ENCODE measurements around the gene PSRC1.

Gene PSRC1

DNA sequence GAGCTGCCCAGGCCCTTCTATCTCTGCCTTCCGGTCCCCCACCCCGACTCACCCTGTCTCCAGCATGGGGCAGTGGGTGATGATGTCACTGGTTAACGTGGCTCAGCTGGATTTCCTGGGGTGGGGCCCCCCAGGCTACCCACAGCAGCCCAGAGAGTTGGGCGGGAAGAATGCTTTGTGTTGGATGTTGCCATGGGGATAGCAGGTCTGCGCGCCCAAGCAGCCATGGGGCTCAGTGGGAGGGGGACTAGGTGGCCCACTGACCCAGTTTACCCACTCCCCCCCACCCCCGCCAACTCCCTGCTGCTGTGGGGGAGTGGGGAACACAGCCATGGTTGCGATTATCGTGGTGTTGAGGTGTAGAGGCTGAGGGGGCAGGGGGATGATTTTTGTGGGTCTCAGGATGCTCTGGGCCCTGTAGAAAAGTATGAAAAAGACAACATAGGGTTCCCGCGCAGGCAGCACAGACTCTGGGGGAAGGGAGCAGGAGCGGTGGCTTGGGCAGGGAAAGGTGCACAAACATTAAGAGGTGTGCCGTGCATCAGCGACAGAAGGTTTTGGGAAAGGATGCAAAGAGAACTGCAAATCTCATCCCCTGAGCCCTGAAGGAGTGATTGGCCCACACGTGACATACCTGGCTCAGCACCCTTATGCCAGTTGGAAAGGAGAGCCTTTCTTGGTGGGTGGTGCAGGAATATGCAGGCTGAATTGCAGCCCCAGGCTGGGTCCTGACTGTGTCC is 25.1 kb downstream of the PSRC1 start:
- H3K27ac ChIP-seq (ENCODE audit: low read length): no peak overlapping the region
- no peak overlapping the region for H3K4me3 ChIP-seq (ENCODE audit: low read length)
- DNase-seq (ENCODE audit: low read depth, low spot score): no peak
- no peaks in the 10 kb centered on the region for H3K9me3 ChIP-seq (ENCODE audit: control insufficient read depth, insufficient read depth, low read length)
- no CpG with 5 or more reads among the region's 15 CpGs for WGBS (ENCODE audit: insufficient coverage, insufficient read length)
- peaks cover 13% of the 10 kb centered on the region for H3K4me1 ChIP-seq (ENCODE audit: control insufficient read depth, insufficient read depth, low read length)
- H3K27me3 ChIP-seq (ENCODE audit: control insufficient read depth, insufficient read depth, low read length): no peaks in the 10 kb centered on the region
- H3K36me3 ChIP-seq (ENCODE audit: control insufficient read depth, insufficient read depth, low read length): peaks cover 15% of the 10 kb centered on the region

DNA sequence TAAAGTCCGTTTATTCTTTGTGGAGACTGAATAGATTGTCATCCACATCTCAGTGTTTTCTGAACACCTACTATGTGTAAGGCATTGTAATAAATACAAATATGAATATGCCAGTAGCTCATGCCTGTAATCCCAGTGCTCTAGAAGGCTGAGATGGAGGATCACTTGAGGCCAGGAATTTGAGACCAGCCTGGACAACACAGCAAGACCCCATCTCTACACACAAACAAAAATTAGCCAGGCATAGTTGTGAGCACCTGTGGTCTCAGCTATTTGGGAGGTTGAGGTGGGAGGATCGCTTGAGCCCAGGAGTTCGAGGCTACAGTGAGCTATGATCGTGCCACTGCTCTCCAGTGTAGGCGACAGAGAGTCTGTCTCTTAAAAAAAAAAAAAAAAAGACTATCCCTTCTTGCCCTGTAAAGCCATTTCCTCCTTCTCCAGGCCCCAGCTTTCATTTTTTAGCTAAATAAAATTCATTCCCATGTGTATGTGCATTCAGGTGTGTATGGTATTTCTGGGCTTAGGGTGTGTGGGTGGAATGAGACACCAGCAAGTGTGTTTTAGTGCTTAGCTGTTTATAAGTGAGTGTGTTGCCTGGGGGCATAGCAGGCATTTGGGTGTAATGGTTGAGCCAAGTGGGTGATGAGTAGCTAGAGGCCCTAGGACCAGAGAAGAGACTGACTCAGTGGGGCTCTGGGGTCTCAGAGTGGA is 25.8 kb downstream of the PSRC1 start:
- WGBS (ENCODE audit: insufficient coverage, insufficient read length): no CpG with 5 or more reads among the region's 5 CpGs
- Histone ChIP-seq H3K4me3 (ENCODE audit: low read length) (no peak overlapping the region), H3K4me1 (ENCODE audit: control insufficient read depth, insufficient read depth, low read length) (peaks cover 13% of the 10 kb centered on the region), H3K27me3 (ENCODE audit: control insufficient read depth, insufficient read depth, low read length) (no peaks in the 10 kb centered on the region), H3K9me3 (ENCODE audit: control insufficient read depth, insufficient read depth, low read length) (no peaks in the 10 kb centered on the region), H3K27ac (ENCODE audit: low read length) (no peak overlapping the region), H3K36me3 (ENCODE audit: control insufficient read depth, insufficient read depth, low read length) (peaks cover 15% of the 10 kb centered on the region)
- no peak for DNase-seq (ENCODE audit: low read depth, low spot score)

DNA sequence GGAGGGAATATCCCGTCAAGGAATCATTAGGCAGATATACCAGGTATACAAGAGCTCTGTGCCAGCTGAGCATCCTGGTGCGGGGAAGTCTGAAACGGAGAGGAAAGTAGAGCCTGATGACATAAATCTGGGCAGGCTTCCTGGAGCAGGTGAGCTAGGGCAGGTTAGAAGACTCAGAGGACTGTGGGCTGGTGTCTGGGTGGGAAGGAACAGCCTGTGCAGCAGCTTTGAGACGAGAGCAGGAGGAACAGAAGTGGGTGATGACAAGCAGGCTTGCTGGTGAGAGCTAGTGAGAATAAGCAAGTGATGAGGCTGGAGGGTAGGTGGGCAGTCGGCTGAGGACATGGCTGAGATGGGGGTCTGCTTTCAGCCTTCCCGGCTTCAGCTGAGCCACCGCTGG is 26.9 kb downstream of the PSRC1 start:
- H3K4me3 ChIP-seq (ENCODE audit: low read length): no peak overlapping the region
- peaks cover 9% of the 10 kb centered on the region; the same call in 1 of the 2 replicates for H3K36me3 ChIP-seq (ENCODE audit: control insufficient read depth, insufficient read depth, low read length)
- WGBS (ENCODE audit: insufficient coverage, insufficient read length): no CpG with 5 or more reads among the region's 7 CpGs
- DNase-seq (ENCODE audit: low read depth, low spot score): no peak
- H3K9me3 ChIP-seq (ENCODE audit: control insufficient read depth, insufficient read depth, low read length): no peaks in the 10 kb centered on the region
- H3K27ac ChIP-seq (ENCODE audit: low read length): no peak overlapping the region
- H3K27me3 ChIP-seq (ENCODE audit: control insufficient read depth, insufficient read depth, low read length): no peaks in the 10 kb centered on the region
- H3K4me1 ChIP-seq (ENCODE audit: control insufficient read depth, insufficient read depth, low read length): peaks cover 13% of the 10 kb centered on the region

DNA sequence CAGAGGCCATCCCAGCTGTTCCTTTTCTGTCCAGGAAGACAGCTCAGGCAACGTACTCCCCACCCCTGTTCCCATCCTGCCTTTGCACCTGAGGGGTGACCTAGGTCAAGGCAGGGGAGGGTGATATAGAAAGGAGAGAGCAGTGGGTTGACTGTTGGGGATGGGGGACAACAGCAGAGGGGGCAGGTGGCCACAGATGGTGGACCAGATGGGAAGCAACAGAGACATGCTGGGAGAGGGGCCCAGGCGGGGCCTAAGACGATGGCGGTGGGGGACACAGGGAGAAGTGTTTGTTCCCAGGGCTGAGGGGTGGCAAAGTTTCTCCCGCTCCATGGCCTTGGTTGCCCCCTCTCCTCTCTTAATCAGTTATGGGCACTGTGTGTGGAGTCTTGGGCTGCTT is 27.3 kb downstream of the PSRC1 start:
- Histone ChIP-seq H3K36me3 (ENCODE audit: control insufficient read depth, insufficient read depth, low read length) (peaks cover 7% of the 10 kb centered on the region; the same call in 1 of the 2 replicates), H3K27me3 (ENCODE audit: control insufficient read depth, insufficient read depth, low read length) (no peaks in the 10 kb centered on the region), H3K27ac (ENCODE audit: low read length) (no peak overlapping the region), H3K4me1 (ENCODE audit: control insufficient read depth, insufficient read depth, low read length) (peaks cover 13% of the 10 kb centered on the region), H3K4me3 (ENCODE audit: low read length) (no peak overlapping the region), H3K9me3 (ENCODE audit: control insufficient read depth, insufficient read depth, low read length) (no peaks in the 10 kb centered on the region)
- no peak for DNase-seq (ENCODE audit: low read depth, low spot score)
- WGBS (ENCODE audit: insufficient coverage, insufficient read length): no CpG with 5 or more reads among the region's 5 CpGs

DNA sequence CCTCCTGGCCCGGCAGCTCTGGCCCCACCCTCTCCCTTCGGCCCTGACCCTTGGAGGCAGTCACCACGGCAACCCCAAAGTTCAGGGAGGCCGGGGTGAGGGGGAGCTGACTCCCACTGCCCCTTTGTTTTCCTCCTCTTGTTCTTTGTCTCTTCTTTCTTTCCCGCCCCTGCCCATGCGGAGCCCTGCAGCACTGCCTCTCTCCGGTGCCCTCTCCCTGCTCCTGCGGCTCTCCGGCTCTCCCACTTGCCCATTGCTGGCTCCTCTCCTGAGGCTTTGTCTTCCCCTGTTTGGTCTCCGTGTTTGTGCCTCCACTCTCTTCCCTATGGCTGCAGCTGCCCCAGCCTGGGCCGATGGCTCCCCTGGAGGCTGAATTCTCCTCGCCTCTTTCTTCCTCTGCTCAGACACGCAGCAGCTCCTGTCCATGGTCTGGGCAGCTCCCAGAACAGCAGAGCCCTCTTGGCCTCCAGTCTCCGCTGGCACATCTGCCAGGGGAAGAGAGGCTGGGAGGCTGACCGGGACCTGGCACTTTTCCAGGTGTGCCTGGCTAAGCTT is 27.8 kb downstream of the PSRC1 start:
- H3K27me3 ChIP-seq (ENCODE audit: control insufficient read depth, insufficient read depth, low read length): 0 out of 2 replicates have a peak, but pooled peaks cover 4% of the 10 kb centered on the region

DNA sequence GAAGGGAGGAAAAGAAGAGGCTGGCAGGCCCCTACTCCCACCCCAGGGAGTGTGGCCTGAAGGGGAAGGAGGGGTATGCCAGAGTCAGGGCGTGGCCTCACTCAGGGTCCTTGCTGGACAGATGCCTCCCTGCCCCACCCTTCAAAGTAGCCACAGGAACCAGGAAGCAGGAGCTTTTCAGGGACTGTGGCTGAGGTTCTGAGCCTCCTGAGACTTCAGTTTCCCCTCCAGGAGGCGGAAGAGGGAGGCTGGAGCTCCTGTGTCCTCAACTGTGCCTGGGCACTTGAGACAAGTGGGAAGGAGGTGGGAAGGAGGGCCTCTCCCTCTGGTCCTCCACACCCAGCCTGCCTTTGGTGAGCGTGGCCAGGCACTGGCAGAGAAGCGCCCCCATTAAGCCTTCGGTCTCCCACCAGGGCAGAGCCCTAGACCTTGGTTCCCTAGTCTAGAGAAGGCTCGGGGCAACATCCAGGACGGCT is 28.3 kb downstream of the PSRC1 start:
- Histone ChIP-seq H3K9me3 (ENCODE audit: control insufficient read depth, insufficient read depth, low read length) (no peaks in the 10 kb centered on the region), H3K27ac (ENCODE audit: low read length) (no peak overlapping the region), H3K27me3 (ENCODE audit: control insufficient read depth, insufficient read depth, low read length) (0 out of 2 replicates have a peak, but pooled peaks cover 5% of the 10 kb centered on the region), H3K36me3 (ENCODE audit: control insufficient read depth, insufficient read depth, low read length) (peaks cover 7% of the 10 kb centered on the region; the same call in 1 of the 2 replicates), H3K4me1 (ENCODE audit: control insufficient read depth, insufficient read depth, low read length) (peaks cover 15% of the 10 kb centered on the region), H3K4me3 (ENCODE audit: low read length) (no peak overlapping the region)
- WGBS (ENCODE audit: insufficient coverage, insufficient read length): no CpG with 5 or more reads among the region's 7 CpGs
- no peak for DNase-seq (ENCODE audit: low read depth, low spot score)

More for the DNA sequence above, 27.8 kb downstream of the PSRC1 start:
- Histone ChIP-seq H3K36me3 (ENCODE audit: control insufficient read depth, insufficient read depth, low read length) (peaks cover 7% of the 10 kb centered on the region; the same call in 1 of the 2 replicates), H3K4me3 (ENCODE audit: low read length) (no peak overlapping the region), H3K27ac (ENCODE audit: low read length) (no peak overlapping the region), H3K9me3 (ENCODE audit: control insufficient read depth, insufficient read depth, low read length) (no peaks in the 10 kb centered on the region), H3K4me1 (ENCODE audit: control insufficient read depth, insufficient read depth, low read length) (peaks cover 16% of the 10 kb centered on the region)
- no CpG with 5 or more reads among the region's 15 CpGs for WGBS (ENCODE audit: insufficient coverage, insufficient read length)
- DNase-seq (ENCODE audit: low read depth, low spot score): no peak

DNA sequence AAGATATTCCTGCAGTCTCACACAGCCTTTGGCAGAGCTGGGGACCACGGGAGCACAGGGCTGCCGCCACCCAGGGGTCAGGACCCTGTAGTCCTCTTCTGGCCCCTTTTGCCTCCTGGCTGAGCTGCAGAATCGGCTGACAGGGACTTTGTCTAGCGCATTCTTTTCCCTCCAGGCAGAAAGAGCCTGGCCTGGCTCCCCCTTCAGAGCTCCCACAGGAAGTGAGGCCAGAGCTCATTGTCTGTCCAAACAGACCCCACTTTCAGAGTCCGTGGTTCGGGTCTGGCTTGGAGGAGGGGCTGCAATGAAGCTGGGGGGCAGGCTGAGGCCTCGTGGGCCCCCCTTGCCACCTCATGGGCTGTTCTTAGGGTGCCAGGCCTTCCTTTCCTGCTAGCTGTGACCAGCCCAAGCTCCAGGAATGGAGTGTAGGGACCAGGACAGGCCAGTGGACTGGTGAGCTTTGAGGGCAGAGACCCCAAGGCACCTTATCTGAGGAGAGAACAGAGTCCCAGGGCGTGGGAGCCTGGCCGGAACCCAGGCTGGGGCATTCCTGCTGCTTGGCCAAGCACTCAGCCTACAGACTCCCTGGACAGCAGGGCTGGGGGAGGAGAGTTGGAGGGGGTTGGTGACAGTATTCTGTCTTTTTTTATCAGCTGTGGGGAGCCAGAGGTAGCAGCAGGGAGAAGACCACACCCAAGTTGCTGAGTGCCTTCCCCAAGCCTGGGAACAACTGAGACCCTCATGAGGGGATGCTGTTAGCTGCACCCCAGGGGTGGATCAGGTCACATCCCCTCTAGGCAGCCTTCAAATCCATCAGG is 28.9 kb downstream of the PSRC1 start:
- 0 out of 2 replicates have a peak, but pooled peaks cover 5% of the 10 kb centered on the region for H3K27me3 ChIP-seq (ENCODE audit: control insufficient read depth, insufficient read depth, low read length)
- no peak overlapping the region for H3K4me3 ChIP-seq (ENCODE audit: low read length)
- H3K9me3 ChIP-seq (ENCODE audit: control insufficient read depth, insufficient read depth, low read length): no peaks in the 10 kb centered on the region
- no CpG with 5 or more reads among the region's 9 CpGs for WGBS (ENCODE audit: insufficient coverage, insufficient read length)
- peaks cover 5% of the 10 kb centered on the region; the same call in 1 of the 2 replicates for H3K36me3 ChIP-seq (ENCODE audit: control insufficient read depth, insufficient read depth, low read length)
- H3K4me1 ChIP-seq (ENCODE audit: control insufficient read depth, insufficient read depth, low read length): peaks cover 15% of the 10 kb centered on the region
- no peak overlapping the region for H3K27ac ChIP-seq (ENCODE audit: low read length)
- DNase-seq (ENCODE audit: low read depth, low spot score): no peak

DNA sequence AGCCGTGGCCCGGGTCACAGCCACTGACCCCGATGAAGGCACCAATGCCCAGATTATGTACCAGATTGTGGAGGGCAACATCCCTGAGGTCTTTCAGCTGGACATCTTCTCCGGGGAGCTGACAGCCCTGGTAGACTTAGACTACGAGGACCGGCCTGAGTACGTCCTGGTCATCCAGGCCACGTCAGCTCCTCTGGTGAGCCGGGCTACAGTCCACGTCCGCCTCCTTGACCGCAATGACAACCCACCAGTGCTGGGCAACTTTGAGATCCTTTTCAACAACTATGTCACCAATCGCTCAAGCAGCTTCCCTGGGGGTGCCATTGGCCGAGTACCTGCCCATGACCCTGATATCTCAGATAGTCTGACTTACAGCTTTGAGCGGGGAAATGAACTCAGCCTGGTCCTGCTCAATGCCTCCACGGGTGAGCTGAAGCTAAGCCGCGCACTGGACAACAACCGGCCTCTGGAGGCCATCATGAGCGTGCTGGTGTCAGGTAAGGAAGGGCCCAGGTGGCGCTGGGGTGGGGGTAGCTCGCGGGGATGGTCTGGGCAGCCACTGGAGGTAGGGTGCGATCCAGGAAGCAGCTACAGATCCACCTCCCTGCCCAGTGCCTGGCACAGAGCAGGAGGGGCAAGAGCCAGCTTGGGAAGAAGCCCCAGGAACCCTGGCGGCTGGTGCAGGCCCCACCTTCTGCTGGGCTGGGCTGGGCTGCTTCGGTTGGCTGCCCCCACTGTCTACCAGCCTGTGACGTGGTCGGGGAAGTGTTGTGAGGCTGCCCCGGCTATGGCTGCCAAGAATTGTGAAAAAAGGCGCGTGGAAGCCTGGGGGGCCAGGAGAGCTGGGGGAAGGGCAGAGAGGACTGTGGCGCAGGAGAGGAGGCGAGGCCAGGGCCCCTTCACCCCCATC is 29.8 kb downstream of the PSRC1 start:
- 0 out of 2 replicates have a peak, but pooled peaks cover 5% of the 10 kb centered on the region for H3K27me3 ChIP-seq (ENCODE audit: control insufficient read depth, insufficient read depth, low read length)
- no peaks in the 10 kb centered on the region for H3K9me3 ChIP-seq (ENCODE audit: control insufficient read depth, insufficient read depth, low read length)
- no peaks in the 10 kb centered on the region; the same call in 1 of the 2 replicates for H3K36me3 ChIP-seq (ENCODE audit: control insufficient read depth, insufficient read depth, low read length)
- no peak for DNase-seq (ENCODE audit: low read depth, low spot score)
- no peak overlapping the region for H3K4me3 ChIP-seq (ENCODE audit: low read length)
- H3K27ac ChIP-seq (ENCODE audit: low read length): no peak overlapping the region
- no CpG with 5 or more reads among the region's 33 CpGs for WGBS (ENCODE audit: insufficient coverage, insufficient read length)
- H3K4me1 ChIP-seq (ENCODE audit: control insufficient read depth, insufficient read depth, low read length): peaks cover 21% of the 10 kb centered on the region

DNA sequence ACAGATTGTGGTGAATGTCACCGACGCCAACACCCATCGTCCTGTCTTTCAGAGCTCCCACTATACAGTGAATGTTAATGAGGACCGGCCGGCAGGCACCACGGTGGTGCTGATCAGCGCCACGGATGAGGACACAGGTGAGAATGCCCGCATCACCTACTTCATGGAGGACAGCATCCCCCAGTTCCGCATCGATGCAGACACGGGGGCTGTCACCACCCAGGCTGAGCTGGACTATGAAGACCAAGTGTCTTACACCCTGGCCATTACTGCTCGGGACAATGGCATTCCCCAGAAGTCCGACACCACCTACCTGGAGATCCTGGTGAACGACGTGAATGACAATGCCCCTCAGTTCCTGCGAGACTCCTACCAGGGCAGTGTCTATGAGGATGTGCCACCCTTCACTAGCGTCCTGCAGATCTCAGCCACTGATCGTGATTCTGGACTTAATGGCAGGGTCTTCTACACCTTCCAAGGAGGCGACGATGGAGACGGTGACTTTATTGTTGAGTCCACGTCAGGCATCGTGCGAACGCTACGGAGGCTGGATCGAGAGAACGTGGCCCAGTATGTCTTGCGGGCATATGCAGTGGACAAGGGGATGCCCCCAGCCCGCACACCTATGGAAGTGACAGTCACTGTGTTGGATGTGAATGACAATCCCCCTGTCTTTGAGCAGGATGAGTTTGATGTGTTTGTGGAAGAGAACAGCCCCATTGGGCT is 30.6 kb downstream of the PSRC1 start:
- H3K36me3 ChIP-seq (ENCODE audit: control insufficient read depth, insufficient read depth, low read length): no peaks in the 10 kb centered on the region
- no peaks in the 10 kb centered on the region for H3K9me3 ChIP-seq (ENCODE audit: control insufficient read depth, insufficient read depth, low read length)
- no CpG with 5 or more reads among the region's 31 CpGs for WGBS (ENCODE audit: insufficient coverage, insufficient read length)
- 0 out of 2 replicates have a peak, but pooled peaks cover 5% of the 10 kb centered on the region for H3K27me3 ChIP-seq (ENCODE audit: control insufficient read depth, insufficient read depth, low read length)
- no peak for DNase-seq (ENCODE audit: low read depth, low spot score)
- H3K4me1 ChIP-seq (ENCODE audit: control insufficient read depth, insufficient read depth, low read length): peaks cover 21% of the 10 kb centered on the region
- H3K27ac ChIP-seq (ENCODE audit: low read length): no peak overlapping the region
- H3K4me3 ChIP-seq (ENCODE audit: low read length): no peak overlapping the region

Measured in iPS DF 6.9 (cell line).